ENCODE data around the gene C1QTNF4. TPM values are rescaled to one million over a fixed set of nuclear protein-coding genes. Genes with fewer than 3 reads are reported as not detected.

C1QTNF4 gene
- total RNA-seq, 1 experiment from 2014 or later = 0.22 TPM

- CTCF ChIA-PET = no interaction called here
- TF ChIP-seq, protein P1, sequence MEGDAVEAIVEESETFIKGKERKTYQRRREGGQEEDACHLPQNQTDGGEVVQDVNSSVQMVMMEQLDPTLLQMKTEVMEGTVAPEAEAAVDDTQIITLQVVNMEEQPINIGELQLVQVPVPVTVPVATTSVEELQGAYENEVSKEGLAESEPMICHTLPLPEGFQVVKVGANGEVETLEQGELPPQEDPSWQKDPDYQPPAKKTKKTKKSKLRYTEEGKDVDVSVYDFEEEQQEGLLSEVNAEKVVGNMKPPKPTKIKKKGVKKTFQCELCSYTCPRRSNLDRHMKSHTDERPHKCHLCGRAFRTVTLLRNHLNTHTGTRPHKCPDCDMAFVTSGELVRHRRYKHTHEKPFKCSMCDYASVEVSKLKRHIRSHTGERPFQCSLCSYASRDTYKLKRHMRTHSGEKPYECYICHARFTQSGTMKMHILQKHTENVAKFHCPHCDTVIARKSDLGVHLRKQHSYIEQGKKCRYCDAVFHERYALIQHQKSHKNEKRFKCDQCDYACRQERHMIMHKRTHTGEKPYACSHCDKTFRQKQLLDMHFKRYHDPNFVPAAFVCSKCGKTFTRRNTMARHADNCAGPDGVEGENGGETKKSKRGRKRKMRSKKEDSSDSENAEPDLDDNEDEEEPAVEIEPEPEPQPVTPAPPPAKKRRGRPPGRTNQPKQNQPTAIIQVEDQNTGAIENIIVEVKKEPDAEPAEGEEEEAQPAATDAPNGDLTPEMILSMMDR (conservative IDR thresholded peaks at IDR 0.05) = no peak
- TF ChIP-seq EZH2 (IDR thresholded peaks at IDR 0.05; ENCODE audit: low read depth) = no peak
- no peaks in the 10 kb centered on the region for H3K9me3 ChIP-seq (ENCODE audit: insufficient read depth, low read depth)
- H3K27ac ChIP-seq = no peak overlapping the region
- no peaks in the 10 kb centered on the region for H4K20me1 ChIP-seq (ENCODE audit: insufficient read depth)
- H3K27me3 ChIP-seq (ENCODE audit: insufficient read depth, low read depth) = no peaks in the 10 kb centered on the region
- no TSS peak for BruUV-seq (replicated peaks)
- no peak for DNase-seq
- no peaks in the 10 kb centered on the region for H3K4me1 ChIP-seq (replicated peaks; ENCODE audit: insufficient read depth)
- POLR2A ChIA-PET (ENCODE audit: unreplicated experiment) = interaction anchor here (0.8 kb wide), 1 partner anchor 62 kb away, joined by 6 read pairs; no protein-coding TSS in a partner anchor
- H3K4me3 ChIP-seq = no peak overlapping the region
- H3K9me2 ChIP-seq (ENCODE audit: insufficient read depth) = no peaks in the 10 kb centered on the region
- no peak overlapping the region for H2AFZ ChIP-seq
- no peaks in the 10 kb centered on the region for H3K79me2 ChIP-seq (ENCODE audit: low read depth)
- peaks cover 3% of the 10 kb centered on the region; the same call in 1 of the 2 replicates for H3F3A ChIP-seq (ENCODE audit: insufficient read depth, low read depth)
- H3K36me3 ChIP-seq (ENCODE audit: low read depth) = peaks cover 19% of the 10 kb centered on the region
- intact Hi-C loops (cut with micrococcal nuclease; ENCODE audit: unreplicated experiment) = no loop called here
- no peak overlapping the region for H3K4me2 ChIP-seq
Observed at GRCh38 chr11:47628026-47628425, 33.8 kb upstream of the C1QTNF4 start.

DNA sequence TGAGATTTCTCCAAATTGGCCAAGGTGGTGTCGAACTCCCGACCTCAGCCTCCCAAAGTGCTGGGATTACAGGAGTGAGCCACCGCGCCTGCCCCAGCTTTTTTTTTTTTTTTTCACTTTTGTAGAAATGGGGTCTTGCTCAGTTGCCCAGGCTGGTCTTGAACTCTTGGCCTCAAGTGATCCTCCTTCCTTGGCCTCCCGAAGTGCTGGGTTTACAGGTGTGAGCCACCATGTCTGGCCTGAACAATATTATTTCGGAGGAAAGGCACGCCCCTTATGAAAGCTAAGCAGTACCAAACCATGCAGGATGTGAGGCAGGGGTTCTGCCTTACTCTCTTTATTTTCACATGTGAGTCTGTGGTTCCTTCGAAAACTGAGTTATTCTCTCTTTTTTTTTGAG, 32.0 kb upstream of the C1QTNF4 start:
- BruUV-seq (replicated peaks) = no TSS peak
- H3K36me3 ChIP-seq (ENCODE audit: low read depth) = peaks cover 24% of the 10 kb centered on the region
- TF ChIP-seq, protein P1 (conservative IDR thresholded peaks at IDR 0.05) = no peak
- no peak for TF ChIP-seq EZH2 (IDR thresholded peaks at IDR 0.05; ENCODE audit: low read depth)

DNA sequence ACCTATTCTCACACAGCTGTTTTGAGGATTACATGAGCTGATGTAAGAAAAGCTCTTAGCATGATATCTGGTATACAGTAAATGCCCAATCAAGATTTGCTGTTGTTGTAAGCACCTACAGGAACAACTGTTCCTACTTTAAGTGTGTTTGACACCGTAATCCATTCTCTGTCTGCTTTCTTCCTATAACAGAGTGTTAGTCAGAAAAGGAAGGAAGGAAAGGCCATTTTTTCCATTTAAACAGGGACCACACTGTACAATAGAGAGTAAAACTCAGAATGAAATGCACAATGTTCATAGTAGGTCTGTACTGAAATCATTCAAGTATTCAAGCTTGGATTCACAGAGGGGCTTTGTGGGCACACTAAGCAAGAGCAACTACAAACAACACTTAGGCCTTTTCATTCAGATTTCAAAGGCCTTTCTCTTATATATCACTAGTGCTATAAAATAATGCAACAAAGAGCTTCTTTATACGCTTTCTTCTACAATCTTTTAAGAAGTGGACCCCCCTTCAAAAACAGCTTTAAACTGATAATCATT, 26.7 kb upstream of the C1QTNF4 start:
- H3K79me2 ChIP-seq (ENCODE audit: low read depth) = no peaks in the 10 kb centered on the region
- no peaks in the 10 kb centered on the region for H4K20me1 ChIP-seq (ENCODE audit: insufficient read depth)
- no peaks in the 10 kb centered on the region for H3K4me1 ChIP-seq (replicated peaks; ENCODE audit: insufficient read depth)
- BruUV-seq (replicated peaks) = no TSS peak
- H3K9me3 ChIP-seq (ENCODE audit: insufficient read depth, low read depth) = no peaks in the 10 kb centered on the region
- ChIA-PET CTCF (interaction anchor here (0.6 kb wide), 1 partner anchor 84 kb away, joined by 3 read pairs; no protein-coding TSS in a partner anchor), POLR2A (ENCODE audit: unreplicated experiment) (no interaction called here)
- no peak overlapping the region for H3K4me3 ChIP-seq
- H2AFZ ChIP-seq = no peak overlapping the region
- no peaks in the 10 kb centered on the region for H3K9me2 ChIP-seq (ENCODE audit: insufficient read depth)
- no peak overlapping the region for H3K4me2 ChIP-seq
- intact Hi-C loops (cut with micrococcal nuclease; ENCODE audit: unreplicated experiment) = no loop called here
- H3K27ac ChIP-seq = no peak overlapping the region
- peaks cover 6% of the 10 kb centered on the region for H3F3A ChIP-seq (ENCODE audit: insufficient read depth, low read depth)
- H3K36me3 ChIP-seq (ENCODE audit: low read depth) = peaks cover 17% of the 10 kb centered on the region
- TF ChIP-seq, protein P1 (conservative IDR thresholded peaks at IDR 0.05) = no peak
- no peak for TF ChIP-seq EZH2 (IDR thresholded peaks at IDR 0.05; ENCODE audit: low read depth)
- DNase-seq = no peak
- no peaks in the 10 kb centered on the region for H3K27me3 ChIP-seq (ENCODE audit: insufficient read depth, low read depth)

More for the DNA sequence above, 32.0 kb upstream of the C1QTNF4 start:
- no peaks in the 10 kb centered on the region for H3K27me3 ChIP-seq (ENCODE audit: insufficient read depth, low read depth)
- no peaks in the 10 kb centered on the region for H3K9me2 ChIP-seq (ENCODE audit: insufficient read depth)
- intact Hi-C loops (cut with micrococcal nuclease; ENCODE audit: unreplicated experiment) = no loop called here
- H3F3A ChIP-seq (ENCODE audit: insufficient read depth, low read depth) = peaks cover 3% of the 10 kb centered on the region
- no peaks in the 10 kb centered on the region for H3K9me3 ChIP-seq (ENCODE audit: insufficient read depth, low read depth)
- no peak overlapping the region for H3K4me3 ChIP-seq
- H3K4me2 ChIP-seq = no peak overlapping the region
- no peak overlapping the region for H2AFZ ChIP-seq
- H3K79me2 ChIP-seq (ENCODE audit: low read depth) = no peaks in the 10 kb centered on the region
- POLR2A ChIA-PET (ENCODE audit: unreplicated experiment) = no interaction called here
- no peaks in the 10 kb centered on the region for H3K4me1 ChIP-seq (replicated peaks; ENCODE audit: insufficient read depth)
- H4K20me1 ChIP-seq (ENCODE audit: insufficient read depth) = no peaks in the 10 kb centered on the region
- no peak for DNase-seq
- no peak overlapping the region for H3K27ac ChIP-seq
- CTCF ChIA-PET = interaction anchor here (0.6 to 0.7 kb wide), 2 partner anchors 90 to 214 kb away, joined by 3 to 4 read pairs; no protein-coding TSS in a partner anchor
